GM12872 (cell line): Measurements from ENCODE around the gene CTTN.

ENCODE experiments used
- CTCF ChIP-seq: IDR thresholded peaks from 3 replicates; pipeline ENCODE4 v1.5.1; 2011; ENCODE audit warnings: low read depth, mild to moderate bottlenecking, low read length, moderate library complexity; ENCODE audit not compliant: insufficient read depth

The CTTN gene

GRCh38 chr11:70411713-70412452 lies 13.6 kb downstream of the CTTN start:
- no peak for TF ChIP-seq CTCF

GRCh38 chr11:70413151-70413550 lies 14.8 kb downstream of the CTTN start:
- no peak for TF ChIP-seq CTCF

GRCh38 chr11:70414341-70415100 lies 16.2 kb downstream of the CTTN start:
- TF ChIP-seq CTCF, result no peak

- peak; percentile 36; the same call in 2 of the 3 replicates for TF ChIP-seq CTCF
Observed at GRCh38 chr11:70415191-70415590, 16.9 kb downstream of the CTTN start.

GRCh38 chr11:70415642-70416395 lies 17.5 kb downstream of the CTTN start:
- TF ChIP-seq CTCF, result no peak

GRCh38 chr11:70416881-70417280 lies 18.6 kb downstream of the CTTN start:
- no peak for TF ChIP-seq CTCF

- no peak for TF ChIP-seq CTCF
Observed at GRCh38 chr11:70418130-70418529, 19.8 kb downstream of the CTTN start.
